ENCODE results near the gene TUBB2B.

The TUBB2B gene

GRCh38 chr6:3232017-3232945 lies 4.8 kb upstream of the TUBB2B start:
- DNase-seq (ENCODE audit: low read depth), result no peak

GRCh38 chr6:3231247-3232016 lies 4.0 kb upstream of the TUBB2B start:
- peak; percentile 59 for DNase-seq (ENCODE audit: low read depth)

DNA sequence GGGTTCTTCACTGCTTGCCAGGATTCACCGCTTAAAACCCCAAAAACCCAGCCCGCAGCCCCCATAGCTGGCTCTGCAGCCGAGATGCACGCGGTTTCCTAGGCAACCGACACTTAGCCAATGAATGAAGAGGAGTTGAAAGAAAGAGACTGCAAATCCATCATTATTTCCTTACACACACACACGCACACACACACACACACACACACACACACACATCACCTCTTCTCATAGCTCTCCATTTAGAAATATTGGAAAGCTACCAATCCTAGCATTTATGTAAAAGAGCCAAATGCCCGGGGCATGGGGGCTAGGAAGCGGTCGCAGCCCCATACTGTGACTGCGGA lies 3.4 kb upstream of the TUBB2B start:
- no peak for DNase-seq (ENCODE audit: low read depth)

GRCh38 chr6:3230256-3230882 lies 2.9 kb upstream of the TUBB2B start:
- no peak for DNase-seq (ENCODE audit: low read depth)

- DNase-seq (ENCODE audit: low read depth), result no peak
Observed at GRCh38 chr6:3229566-3230178, 2.2 kb upstream of the TUBB2B start.

- DNase-seq (ENCODE audit: low read depth), result no peak
Observed at GRCh38 chr6:3228771-3229565, 1.5 kb upstream of the TUBB2B start.

DNA sequence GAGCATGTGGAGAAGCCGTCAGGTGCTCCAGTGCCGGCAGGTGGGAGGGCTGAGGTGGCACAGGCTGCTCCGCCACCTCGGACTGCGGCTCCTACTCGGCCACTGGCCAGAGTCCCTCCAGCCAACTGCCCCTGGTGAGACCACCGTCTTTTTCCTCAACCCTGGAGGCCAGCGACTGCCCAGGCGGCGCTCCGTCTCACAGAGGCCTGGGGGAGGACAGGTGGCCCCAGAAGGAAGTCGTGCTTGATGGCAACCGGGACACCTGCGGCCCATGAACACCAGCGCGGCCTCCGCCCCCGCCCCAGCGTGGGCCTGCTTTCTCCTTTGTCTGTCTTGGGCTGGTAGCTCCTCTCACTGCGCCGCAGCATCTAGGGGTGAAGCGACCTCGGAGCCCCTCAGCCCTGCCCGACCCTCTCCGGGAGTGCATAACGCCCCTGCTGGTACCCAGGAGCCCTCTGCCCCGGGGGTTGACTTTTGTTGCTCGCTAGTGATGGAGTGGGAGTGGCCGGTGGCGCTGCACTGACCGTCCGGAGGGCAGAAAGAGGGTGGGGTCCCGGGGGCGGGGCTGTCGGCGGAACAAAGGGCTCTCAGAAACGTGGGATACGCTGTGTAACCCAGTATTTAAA lies 706 bp upstream of the TUBB2B start:
- DNase-seq (ENCODE audit: low read depth), result no peak

DNA sequence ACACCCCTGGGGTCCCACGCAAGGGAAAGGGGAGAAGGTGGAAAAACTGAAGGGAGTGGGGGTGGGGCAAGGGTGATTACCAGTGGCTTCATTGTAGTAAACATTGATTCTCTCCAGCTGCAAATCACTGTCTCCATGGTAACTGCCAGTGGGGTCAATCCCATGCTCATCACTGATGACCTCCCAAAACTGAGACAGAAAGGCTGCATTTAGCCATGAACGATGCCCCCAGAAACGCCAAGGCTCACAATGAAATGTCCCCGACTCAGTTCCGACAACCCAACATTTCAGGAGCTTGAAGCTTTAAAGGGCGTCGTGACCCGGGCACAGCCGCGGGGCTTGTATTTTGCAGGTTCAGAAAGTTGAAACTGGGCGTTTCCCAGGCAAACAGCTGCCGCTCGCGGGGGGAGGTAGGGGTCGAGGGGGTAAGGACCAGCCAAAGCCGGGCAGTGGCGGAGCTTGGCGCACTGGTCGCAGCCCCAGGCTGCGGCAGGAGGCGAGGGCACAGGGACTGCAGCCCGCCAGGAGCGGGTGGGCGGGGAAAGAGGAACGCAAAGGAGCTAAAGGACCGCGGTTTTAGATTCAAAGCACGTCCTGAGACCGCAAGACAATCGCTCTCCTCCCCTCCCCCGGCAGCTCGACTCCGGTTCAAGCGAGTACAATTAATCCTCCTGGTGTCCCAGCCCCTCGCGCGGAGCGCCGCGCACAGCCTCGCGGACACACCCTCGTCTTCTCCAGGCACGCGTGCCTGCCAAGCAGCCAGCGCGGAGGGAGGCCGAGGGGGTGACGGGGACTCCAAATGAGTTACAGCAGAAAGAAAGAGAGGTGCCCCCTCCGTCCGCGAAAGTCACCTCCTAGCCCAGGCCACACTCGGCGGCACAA lies 731 bp downstream of the TUBB2B start:
- no peak for DNase-seq (ENCODE audit: low read depth)

- no peak for DNase-seq (ENCODE audit: low read depth)
Observed at GRCh38 chr6:3226042-3226441, 1.4 kb downstream of the TUBB2B start.

DNA sequence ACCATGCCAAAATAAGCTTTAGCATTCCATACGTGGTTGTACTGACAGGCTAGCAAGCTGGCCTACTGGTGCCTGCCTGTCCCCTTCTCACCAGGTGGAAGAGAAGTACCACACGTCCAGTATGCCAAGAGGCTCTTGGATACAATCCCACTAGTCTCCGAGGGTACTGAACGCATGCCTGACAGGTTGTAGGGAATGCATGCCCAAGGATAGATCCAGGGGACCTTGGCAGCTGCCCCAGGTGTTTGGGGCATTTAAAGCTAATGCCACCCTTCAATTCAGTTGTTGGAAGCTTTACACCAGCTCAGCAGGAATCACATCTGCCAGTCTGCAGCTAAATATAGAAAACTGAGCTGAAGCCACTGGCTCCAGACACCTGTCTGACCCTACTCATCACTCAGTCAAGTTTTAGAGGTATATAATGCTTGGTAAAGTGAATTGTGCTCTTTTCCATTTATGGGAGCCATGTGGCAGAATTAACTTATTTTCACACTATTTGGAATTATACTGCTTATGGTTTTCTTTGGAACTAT lies 4.9 kb downstream of the TUBB2B start:
- no peak for DNase-seq (ENCODE audit: low read depth)

DNA sequence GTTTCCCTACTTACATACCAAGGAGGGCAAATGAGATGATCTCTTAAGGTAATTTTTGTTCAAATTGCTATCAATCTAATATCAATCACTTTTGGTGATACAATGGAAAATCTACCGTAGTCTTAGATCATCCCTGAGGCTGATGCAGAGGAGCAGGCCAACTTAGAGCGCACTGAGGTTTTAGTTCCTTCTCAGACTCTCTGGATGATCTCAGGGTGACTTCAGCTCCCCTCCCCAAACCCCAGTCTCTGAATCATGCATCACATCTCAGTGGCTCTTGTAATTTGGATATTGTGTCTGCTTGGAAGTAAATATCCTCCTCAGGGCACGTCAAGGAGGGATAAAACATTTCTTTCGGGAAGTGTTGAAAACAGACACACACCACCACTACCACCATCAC lies 5.9 kb downstream of the TUBB2B start:
- no peak for DNase-seq (ENCODE audit: low read depth)

DNA sequence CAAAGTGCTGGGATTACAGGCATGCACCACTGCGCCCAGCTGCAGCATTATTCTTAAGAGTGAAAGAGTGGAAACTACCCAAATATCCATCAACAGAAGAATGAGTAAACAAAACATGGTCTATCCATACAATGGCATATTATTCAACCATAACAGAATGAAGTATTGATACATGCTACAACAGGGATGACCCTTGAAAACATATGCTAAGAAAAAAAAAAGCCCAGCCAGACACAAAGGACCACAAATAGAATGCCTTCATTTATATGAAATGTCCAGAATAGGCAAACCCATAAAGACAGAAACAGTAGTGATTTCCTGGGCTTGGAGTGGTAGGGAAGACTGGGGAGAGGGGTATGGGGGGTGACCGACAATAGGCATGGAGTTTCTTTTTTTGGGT lies 7.1 kb downstream of the TUBB2B start:
- no peak for DNase-seq (ENCODE audit: low read depth)

DNA sequence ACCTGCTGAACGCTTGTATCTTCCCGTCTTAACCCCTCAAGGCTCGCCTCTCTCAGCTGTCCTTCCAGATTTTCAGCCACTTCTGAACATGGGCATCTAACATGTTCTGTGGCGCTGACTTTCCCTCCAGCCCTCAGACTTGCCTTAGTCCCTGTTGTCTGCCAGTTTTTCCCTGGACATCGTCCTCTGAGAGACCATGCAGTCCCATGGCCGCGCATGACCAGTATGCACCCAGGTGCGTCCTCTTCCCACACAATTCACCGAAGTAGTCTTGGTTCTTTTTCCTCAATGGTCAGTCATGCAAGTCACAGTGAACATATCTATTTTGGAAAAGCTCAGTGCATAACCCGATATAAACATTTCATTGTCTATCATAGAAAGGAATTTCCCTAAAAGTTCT lies 9.2 kb downstream of the TUBB2B start:
- no peak for DNase-seq (ENCODE audit: low read depth)

- no peak for DNase-seq (ENCODE audit: low read depth)
Observed at GRCh38 chr6:3217286-3217685, 10.2 kb downstream of the TUBB2B start.

DNA sequence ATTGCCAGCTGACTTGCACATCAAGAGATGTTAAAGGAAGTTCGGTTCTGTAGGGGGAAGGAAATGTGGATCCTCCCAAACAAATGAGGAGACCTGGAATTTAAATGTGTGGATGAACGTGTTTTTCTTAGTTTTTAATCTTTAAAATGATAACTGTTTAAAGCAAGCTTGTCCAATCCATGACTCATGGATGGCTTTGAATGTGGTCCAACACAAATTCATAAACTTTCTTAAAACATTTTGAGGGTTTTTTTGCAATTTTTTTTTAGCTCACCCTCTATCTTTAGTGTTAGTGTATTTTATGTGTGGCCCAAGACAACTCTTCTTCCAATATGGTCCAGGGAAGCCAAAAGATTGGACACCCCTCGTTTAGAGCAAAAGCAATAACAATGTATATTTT lies 12.6 kb downstream of the TUBB2B start:
- DNase-seq (ENCODE audit: low read depth), result no peak

GRCh38 chr6:3213334-3213695 lies 14.1 kb downstream of the TUBB2B start:
- DNase-seq (ENCODE audit: low read depth), result no peak

DNA sequence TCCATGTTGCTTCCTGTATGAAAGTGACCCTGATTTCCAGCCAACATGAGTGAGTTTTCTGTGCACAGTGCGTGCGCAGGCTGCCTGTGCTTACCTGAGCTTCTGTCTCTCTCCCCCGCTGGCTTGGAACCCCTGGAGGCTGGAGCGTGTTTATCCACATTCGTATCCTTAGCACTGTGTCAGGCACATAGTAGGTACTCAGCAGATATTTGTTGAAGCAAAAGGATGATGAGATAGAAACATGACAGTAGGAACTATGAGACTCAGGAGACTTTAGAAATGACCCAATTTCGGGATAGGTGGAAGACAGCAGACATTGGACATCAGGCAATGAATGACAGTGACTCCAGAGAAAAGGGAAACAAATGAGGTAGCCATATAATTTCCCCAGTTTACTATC lies 15.2 kb downstream of the TUBB2B start:
- DNase-seq (ENCODE audit: low read depth), result no peak

DNA sequence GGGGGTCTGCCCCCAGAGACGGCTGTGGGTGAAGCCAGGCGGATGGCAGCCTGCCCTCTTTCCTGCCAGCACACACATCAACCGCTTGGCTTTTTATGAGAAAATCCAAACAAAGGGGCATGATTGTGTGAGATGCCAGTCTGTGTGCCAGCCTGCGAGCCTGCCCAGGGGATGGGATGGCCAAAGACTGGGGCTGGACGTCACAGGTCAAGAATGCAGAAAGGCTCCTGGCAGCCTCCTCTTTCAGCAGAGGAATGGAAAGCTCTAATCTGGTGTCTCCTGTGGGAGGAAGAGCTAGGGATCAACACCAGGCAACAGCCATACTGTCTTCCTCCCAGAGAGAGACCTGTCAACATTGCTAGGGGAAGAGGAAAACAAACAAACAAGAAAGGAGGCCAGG lies 15.8 kb downstream of the TUBB2B start:
- DNase-seq (ENCODE audit: low read depth), result no peak

DNA sequence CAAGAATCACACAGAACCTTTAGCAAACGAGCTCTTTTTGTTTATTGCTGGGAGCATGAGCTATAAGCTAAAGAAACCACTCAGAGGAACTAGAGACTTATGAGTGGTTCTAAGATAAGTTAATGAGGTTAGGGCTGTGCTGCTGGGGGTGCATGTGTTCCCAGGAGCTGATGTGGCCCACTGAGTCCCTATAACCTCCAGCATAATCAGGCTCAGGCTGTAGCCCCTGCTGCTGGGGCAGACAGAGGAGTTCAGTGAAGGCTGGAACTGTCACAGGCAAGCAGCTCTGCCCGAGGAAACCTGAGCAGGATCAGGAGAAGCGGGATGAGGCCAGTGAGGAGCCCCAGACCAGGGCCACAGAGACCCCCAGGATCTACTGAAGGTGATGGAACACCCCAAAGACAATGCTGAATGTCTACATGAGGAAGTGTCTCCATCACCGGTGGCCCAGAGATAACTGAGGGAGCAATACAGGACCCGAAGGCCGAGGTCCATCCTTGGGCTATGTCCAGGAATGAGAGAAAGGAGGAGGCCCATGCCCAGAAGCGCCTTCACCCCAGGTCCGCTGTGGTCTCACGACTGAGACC lies 17.3 kb downstream of the TUBB2B start:
- DNase-seq (ENCODE audit: low read depth), result no peak
